Testis (tissue), 3 donors: ENCODE data around the gene SLC15A1. TPM values are rescaled to one million over a fixed set of nuclear protein-coding genes. Genes with fewer than 3 reads are reported as not detected.

Experiments
- DNase-seq: peaks from one replicate; pipeline ENCODE4 v3.0.0-alpha.2; 2019
- H3K27ac ChIP-seq, 2 donors: fragments of 200-600 bp; sonication (generic); one replicate each; pipeline ENCODE4 v1.5.1; 2019
- H3K27me3 ChIP-seq: fragments of 200-600 bp; sonication (generic); one replicate; pipeline ENCODE4 v1.5.1; 2019
- H3K36me3 ChIP-seq: fragments of 200-600 bp; sonication (generic); one replicate; pipeline ENCODE4 v1.5.1; 2017; ENCODE audit warnings: low read depth; ENCODE audit errors: missing control alignments
- H3K4me1 ChIP-seq: fragments of 200-600 bp; sonication (generic); one replicate; pipeline ENCODE4 v1.5.1; 2019
- H3K4me3 ChIP-seq, 2 donors: fragments of 200-600 bp; sonication (generic); one replicate each; pipeline ENCODE4 v1.5.1; 2017 to 2019
- H3K9me3 ChIP-seq: fragments of 200-600 bp; sonication (generic); one replicate; pipeline ENCODE4 v1.5.1; 2017
- CTCF ChIP-seq, 3 experiments: fragments of 450-650 bp in 2 of 3; fragments of 200-600 bp in 1 of 3; sonication (generic) in 1 of 3; IDR thresholded peaks; one replicate each; pipeline ENCODE4 v1.5.1; 2016 to 2019; ENCODE audit warnings: antibody characterized with exemption in 3 of 3, mild to moderate bottlenecking in 2 of 3, moderate library complexity in 1 of 3
- POLR2A ChIP-seq: fragments of 450-650 bp; IDR thresholded peaks from one replicate; pipeline ENCODE4 v1.6.1; 2017; ENCODE audit warnings: antibody characterized with exemption, mild to moderate bottlenecking, moderate library complexity
- WGBS, 2 donors: methylation state at CpG; one replicate each; pipeline ENCODE4 v1.1.5; 2018; 5-methylcytosine and 5-hydroxymethylcytosine counted together
- intact Hi-C: fragments of 100-400 bp; cut with DNase I; formaldehyde crosslinking; loops from one replicate; pipeline ENCODE4 v1.15.1; 2023; ENCODE audit warnings: low total_unique reads
- polyA plus RNA-seq: library from polyadenylated mRNA; stranded (reverse); fragments of 350-450 nt; fragmentation: Illumina TruSeq; extraction: RNeasy Lipid Tissue Mini Kit (QIAGEN cat#74804); gene quantifications from one replicate; pipeline ENCODE4 v1.2.3, GENCODE V29; 2014; ENCODE audit warnings: low read depth, low replicate concordance; ENCODE audit not compliant: insufficient read depth
- total RNA-seq, 2 donors: library from RNA; depleted of rRNA; stranded (reverse); fragments of >200 nt; gene quantifications; one replicate each; pipeline ENCODE4 v1.2.3, GENCODE V29; 2016

Gene SLC15A1
- total and polyA plus RNA-seq, 3 donors from 2014 or later = 0.37 to 0.71 (median 0.47) TPM

- Histone ChIP-seq H3K4me3 (no peak overlapping the region), H3K9me3 (no peaks in the 10 kb centered on the region), H3K36me3 (no peaks in the 10 kb centered on the region), H3K4me1 (no peaks in the 10 kb centered on the region), H3K27me3 (no peaks in the 10 kb centered on the region), H3K27ac (no peak overlapping the region)
- WGBS, 2 donors = 55 to 75% methylated on average over 8 to 10 of the region's 10 CpGs
- no peak for DNase-seq
- intact Hi-C loops = no loop called here
- TF ChIP-seq CTCF (IDR thresholded peaks at IDR 0.05) = no peak
- no peak for TF ChIP-seq POLR2A
Observed at GRCh38 chr13:98787173-98787572, 34.7 kb upstream of the SLC15A1 start.

GRCh38 chr13:98786023-98786422, 33.6 kb upstream of the SLC15A1 start:
- no peak overlapping the region for H3K27ac ChIP-seq
- no peak for TF ChIP-seq POLR2A
- no peak for TF ChIP-seq CTCF (IDR thresholded peaks at IDR 0.05)
- DNase-seq = no peak
- intact Hi-C loops = no loop called here
- H3K27me3 ChIP-seq = no peaks in the 10 kb centered on the region
- H3K36me3 ChIP-seq = no peaks in the 10 kb centered on the region
- H3K9me3 ChIP-seq = no peaks in the 10 kb centered on the region
- no peak overlapping the region for H3K4me3 ChIP-seq
- 78 to 86% methylated on average over 7 of the region's 7 CpGs for WGBS, 2 donors
- H3K4me1 ChIP-seq = no peaks in the 10 kb centered on the region

GRCh38 chr13:98785405-98785804, 32.9 kb upstream of the SLC15A1 start:
- no peaks in the 10 kb centered on the region for H3K27me3 ChIP-seq
- no peaks in the 10 kb centered on the region for H3K36me3 ChIP-seq
- no peaks in the 10 kb centered on the region for H3K9me3 ChIP-seq
- DNase-seq = no peak
- no peak for TF ChIP-seq POLR2A
- TF ChIP-seq CTCF (IDR thresholded peaks at IDR 0.05) = no peak
- no peak overlapping the region for H3K27ac ChIP-seq
- no peak overlapping the region for H3K4me3 ChIP-seq
- WGBS, 2 donors = 90 to 93% methylated on average over 4 to 10 of the region's 10 CpGs
- intact Hi-C loops = no loop called here
- no peaks in the 10 kb centered on the region for H3K4me1 ChIP-seq

- Histone ChIP-seq H3K4me1 (no peaks in the 10 kb centered on the region), H3K4me3 (no peak overlapping the region)
- intact Hi-C loops = no loop called here
Observed at GRCh38 chr13:98784666-98785065, 32.2 kb upstream of the SLC15A1 start.

More at GRCh38 chr13:98784666-98785065, 32.2 kb upstream of the SLC15A1 start:
- 83 to 84% methylated on average over 3 to 8 of the region's 8 CpGs for WGBS, 2 donors
- no peaks in the 10 kb centered on the region for H3K27me3 ChIP-seq
- no peaks in the 10 kb centered on the region for H3K36me3 ChIP-seq
- TF ChIP-seq CTCF (IDR thresholded peaks at IDR 0.05) = no peak
- TF ChIP-seq POLR2A = no peak
- H3K9me3 ChIP-seq = no peaks in the 10 kb centered on the region
- DNase-seq = no peak
- H3K27ac ChIP-seq = no peak overlapping the region
